Endothelial cell of umbilical vein (primary cell): ENCODE results near the gene PRAF2.

ENCODE experiments used
- CTCF ChIP-seq, 2 donors: IDR thresholded peaks; 1 replicate in 1 of 2; 2 replicates in 1 of 2; pipeline ENCODE4 v1.5.1; 2011; ENCODE audit warnings: low read length in 2 of 2, mild to moderate bottlenecking in 2 of 2, moderate library complexity in 2 of 2, control low read depth in 1 of 2, inconsistent platforms in 1 of 2, low read depth in 1 of 2; ENCODE audit not compliant: insufficient read depth in 1 of 2; ENCODE audit errors: extremely low read depth in 1 of 2
- EZH2 ChIP-seq: IDR thresholded peaks from 2 replicates; pipeline ENCODE4 v1.6.1; 2012; ENCODE audit warnings: borderline replicate concordance, low read depth, mild to moderate bottlenecking, moderate library complexity, low read length, inconsistent platforms; ENCODE audit not compliant: severe bottlenecking
- JUN ChIP-seq: IDR thresholded peaks from 2 replicates; pipeline ENCODE4 v1.6.1; 2011; ENCODE audit warnings: borderline replicate concordance, low read depth; ENCODE audit not compliant: insufficient read length, insufficient read depth
- MAX ChIP-seq: IDR thresholded peaks from 2 replicates; pipeline ENCODE4 v1.6.1; 2011; ENCODE audit not compliant: insufficient read depth, insufficient read length
- MYC ChIP-seq: IDR thresholded peaks from one replicate; pipeline ENCODE4 v1.6.1; 2011; ENCODE audit warnings: mild to moderate bottlenecking, low read depth, low read length
- POLR2A ChIP-seq: IDR thresholded peaks from 2 replicates; pipeline ENCODE4 v1.6.1; 2012; ENCODE audit warnings: low read depth, mild to moderate bottlenecking, control low read depth, low read length
- POLR2AphosphoS5 ChIP-seq: IDR thresholded peaks from 2 replicates; pipeline ENCODE4 v1.6.1; 2012; ENCODE audit warnings: low read depth, mild to moderate bottlenecking, control low read depth, low read length, moderate library complexity; ENCODE audit not compliant: insufficient read depth

- TF ChIP-seq MAX (no peak), POLR2A (no peak), CTCF (IDR thresholded peaks at IDR 0.05; ENCODE audit: extremely low read depth in 1 of 2, insufficient read depth in 1 of 2, low read depth in 1 of 2, low read length in 2 of 2) (no peak), POLR2AphosphoS5 (no peak), EZH2 (no peak), MYC (no peak), JUN (no peak)
These were observed 12.9 kb downstream of the PRAF2 start for GRCh38 chrX:49060914-49061313.
